HG02798 (cell line): ENCODE data around the gene MAP3K4.

Experiments
- ATAC-seq: cut with Tn5 transposase; IDR thresholded peaks from one replicate; pipeline ENCODE4 v1.9.1; 2021; ENCODE audit warnings: mild to moderate bottlenecking; ENCODE audit not compliant: unreplicated experiment, poor library complexity

Gene MAP3K4

DNA sequence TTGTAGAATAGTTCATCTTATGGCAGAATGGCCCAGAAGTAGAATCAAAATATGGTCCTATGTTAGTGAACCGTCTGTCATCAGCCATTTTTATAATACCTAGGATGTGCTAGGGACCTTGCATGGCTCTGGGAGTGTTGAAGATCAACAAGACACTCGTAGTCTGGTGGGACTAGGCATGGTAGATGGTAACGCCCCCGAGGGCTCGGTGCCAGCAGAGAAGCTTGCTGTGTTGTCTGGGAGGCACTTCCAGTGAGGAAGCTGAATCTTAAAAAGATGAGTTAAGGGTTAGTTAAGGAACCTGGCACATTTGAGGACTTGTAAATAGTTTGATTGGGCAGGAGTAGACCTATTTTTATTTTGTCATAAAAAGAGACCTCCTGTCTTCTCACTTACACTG is 82.4 kb downstream of the MAP3K4 start:
- ATAC-seq = no peak

DNA sequence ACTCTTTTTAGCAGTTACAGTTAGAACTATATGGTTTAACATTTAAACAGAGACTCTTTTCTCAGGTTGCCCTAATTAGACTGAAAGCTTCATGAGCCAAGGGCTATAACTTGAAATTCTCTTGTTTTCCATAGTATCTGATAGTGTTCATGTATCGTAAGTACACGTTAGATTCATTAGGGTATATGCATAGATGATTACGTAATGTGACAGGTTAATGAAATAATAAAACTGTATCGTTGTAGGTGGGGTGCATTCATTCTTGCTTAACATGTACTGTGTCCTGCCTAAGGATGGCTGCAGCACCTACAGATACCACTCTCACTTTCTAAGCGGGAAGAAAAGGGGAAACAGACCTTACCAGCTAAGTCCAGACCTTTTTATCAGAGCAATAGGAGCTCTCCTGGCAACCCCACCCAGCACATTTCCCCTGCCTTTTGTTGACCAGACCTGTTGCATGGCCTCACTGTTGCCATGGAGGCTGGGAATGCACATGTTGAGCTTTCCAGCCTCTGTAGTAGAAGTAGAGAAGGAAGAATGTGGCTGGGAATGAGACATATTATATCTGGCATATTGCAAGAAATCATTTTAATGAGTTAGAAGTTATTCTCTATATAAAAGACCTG is 83.0 kb downstream of the MAP3K4 start:
- ATAC-seq = no peak

DNA sequence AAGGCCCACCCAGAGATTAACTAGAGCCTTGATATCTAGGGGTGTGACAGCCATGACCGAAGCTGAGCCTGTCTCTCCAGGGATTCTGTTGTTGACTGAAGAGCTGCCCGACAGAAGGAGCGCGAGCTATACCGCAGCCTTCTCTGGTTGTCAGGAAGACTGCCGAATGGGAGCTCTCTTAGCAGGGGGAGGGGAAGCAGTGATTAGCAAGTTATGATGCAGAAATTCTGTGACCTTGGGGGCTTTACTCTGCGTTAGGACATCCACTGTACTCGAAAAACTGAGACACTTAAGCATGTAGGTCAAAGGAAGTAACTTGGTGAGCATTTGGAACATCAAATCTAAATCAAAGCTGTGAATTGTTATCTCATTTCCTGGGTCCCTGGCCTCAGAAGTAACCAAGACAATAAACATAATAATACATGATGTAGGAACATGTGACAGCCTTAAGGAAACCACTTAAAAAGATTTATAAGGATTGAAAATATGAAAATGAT is 84.7 kb downstream of the MAP3K4 start:
- no peak for ATAC-seq

DNA sequence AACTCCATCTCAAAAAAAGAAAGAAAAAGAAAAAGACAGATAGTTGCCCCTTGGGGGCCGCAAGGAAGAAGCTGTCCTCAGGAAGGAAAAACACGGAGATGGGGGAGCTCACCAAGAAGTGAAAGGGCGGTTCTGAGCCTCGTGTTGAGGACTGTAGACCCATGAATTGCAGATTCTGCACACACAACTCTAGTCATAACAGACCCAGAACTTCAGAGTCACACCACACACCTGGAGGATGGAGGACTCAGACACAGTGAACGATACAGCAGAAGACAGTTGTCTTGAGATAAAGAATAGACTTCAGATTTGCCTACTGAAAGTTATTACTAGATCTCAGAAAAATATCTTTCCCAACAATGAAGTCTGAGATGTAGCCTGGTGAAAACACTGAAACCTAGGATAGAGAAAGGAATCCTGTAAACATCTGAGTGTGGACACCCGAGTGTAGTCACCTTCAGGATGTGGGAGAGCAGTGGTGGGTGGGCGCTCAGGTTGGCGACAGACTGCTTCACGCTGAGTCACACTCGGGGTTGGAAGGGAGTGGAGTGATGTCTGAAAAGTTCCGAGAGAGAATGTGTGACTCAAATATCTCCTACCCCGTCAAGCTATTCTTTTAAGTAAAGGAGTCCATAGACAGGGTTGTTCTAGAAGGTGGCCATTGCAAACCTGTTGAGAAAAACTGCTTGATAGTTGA is 88.1 kb downstream of the MAP3K4 start:
- ATAC-seq = no peak

DNA sequence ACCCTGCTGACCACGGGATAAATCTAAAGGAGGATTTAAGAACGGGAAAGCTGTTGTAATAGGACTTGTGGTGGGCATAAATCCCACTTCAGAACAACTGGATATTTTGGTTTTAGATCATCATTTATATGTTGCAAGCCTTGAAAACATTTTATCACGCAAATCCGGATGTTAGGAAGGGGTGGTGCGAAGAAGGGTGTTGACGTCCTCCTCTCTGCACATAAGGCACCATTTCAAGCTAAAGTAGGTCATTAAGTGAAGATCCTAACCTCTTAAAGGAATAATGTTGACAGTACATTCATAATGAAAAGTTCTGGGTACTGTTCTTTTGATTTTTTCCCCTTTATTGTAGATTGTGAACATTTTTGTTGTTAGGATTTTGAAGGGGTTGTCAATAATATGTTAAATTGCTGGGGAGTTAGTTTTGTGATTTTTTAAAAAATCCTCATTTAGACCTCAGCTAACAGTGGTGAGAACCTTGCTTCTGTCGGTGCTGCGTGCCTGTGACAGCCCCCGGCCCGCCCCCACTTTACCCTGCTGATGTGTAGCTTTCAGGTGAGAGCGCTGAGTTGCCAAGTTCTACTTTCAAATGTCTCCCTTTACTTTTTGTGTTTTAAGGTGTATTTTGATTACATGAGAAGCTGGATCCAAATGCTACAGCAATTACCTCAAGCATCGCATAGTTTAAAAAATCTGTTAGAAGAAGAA is 88.8 kb downstream of the MAP3K4 start:
- no peak for ATAC-seq

DNA sequence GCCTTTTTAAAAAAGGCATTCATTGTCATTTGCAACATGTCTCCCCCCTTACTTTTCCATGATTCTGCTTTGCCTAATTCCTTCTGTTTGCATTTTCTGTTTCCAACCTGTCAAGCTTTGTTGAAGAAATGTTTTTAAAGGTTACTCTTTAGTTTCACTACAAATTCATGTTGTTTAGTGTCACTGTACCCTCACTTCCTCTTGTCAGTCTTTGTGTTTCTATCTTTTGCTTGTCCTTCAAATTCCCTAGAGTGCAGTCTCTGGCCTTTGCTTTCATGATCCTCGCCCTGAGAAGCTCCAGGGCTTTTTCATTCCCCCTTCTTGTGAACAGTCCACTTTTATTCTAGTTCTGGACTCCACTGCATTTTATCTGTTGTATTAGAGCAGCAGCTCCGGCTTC is 90.6 kb downstream of the MAP3K4 start:
- ATAC-seq = no peak

DNA sequence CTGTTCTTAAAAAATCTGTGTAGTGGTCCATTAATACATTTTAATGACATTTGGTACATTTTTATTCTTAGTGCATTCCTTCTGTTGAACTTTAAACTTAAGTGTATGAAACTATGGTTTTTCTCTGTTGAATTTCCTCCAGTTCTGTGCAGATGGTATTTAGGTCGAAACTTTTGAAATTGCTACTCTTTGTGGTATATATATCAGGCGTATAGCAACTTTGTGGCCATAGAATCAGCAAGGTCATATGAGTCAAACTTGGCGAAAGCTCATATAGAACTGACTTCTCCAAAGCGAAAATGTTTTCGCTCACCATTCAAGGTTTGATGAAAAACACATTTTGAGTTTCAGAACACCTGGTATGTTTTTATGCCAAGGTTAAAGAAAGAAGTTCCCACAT is 93.7 kb downstream of the MAP3K4 start:
- ATAC-seq = no peak

DNA sequence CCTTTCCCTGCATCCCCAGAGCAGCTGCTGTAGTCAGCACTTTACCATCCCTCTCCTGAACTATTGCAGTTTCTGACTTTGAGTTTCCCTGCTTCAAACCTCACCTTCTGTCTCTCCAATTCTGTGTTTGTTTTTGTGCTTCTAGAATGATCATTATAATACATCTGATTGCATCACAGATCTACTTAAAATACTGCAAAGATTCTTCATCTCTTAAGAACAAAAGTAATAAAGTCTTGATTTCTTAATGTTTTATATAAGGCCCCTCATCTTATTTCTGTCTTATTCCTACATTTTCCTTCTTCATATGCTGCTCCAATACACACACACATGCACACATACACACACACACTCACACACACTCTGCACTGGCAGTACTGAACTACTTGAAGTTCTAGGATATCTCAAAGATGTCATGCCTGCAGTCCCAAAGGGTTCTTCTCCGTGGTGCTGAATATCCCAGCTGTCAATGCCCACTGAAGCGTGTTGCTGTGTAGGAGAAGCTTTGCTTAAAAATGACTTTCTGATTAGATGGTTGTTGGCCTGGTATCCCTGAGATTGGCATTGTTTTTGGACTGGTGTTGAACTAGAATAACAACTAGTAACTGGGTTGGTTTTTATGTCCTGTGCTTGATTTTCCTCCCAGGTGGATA is 97.2 kb downstream of the MAP3K4 start:
- no peak for ATAC-seq

DNA sequence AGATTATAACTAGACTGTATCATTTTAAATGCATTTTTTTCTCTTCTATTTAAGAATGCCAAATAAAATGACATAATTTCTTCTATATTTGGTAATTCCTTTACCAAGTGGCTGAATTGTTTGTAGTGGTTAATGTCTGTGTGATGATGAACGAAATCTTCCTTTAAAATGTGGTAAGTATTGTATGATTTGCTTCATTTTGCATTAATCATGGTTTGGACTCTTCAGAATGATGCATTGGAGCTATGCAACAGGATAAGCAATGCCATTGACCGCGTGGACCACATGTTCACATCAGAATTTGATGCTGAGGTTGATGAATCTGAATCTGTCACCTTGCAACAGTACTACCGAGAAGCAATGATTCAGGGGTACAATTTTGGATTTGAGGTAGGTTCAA is 99.6 kb downstream of the MAP3K4 start:
- ATAC-seq = no peak

DNA sequence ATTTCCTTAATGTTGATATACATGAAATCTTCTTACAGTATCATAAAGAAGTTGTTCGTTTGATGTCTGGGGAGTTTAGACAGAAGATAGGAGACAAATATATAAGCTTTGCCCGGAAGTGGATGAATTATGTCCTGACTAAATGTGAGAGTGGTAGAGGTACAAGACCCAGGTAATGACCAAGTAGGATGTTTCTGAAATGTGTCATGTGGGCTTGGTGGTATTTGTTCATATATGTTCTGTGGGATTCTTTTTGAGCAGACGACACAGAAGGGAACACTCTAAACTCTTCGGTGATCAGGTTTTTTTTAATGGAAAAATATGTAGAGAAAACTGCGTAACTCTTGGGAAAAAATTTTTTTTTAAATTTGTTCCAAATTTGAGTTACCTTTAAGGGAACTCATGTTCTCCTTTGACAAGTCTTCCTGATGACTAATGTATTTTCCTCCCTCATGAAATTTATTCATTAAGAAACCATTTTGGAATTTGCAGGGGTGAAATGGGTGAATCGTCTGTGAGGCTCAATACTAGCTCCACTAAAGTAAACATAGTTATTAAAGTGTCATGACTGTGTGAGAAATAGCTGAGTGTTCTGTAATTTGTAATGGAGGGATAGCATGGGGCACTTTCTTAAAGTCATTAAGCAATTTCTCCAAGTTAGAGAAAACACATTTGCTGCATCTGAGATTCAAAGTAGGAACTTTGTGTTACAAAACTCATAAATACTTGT is 100.6 kb downstream of the MAP3K4 start:
- ATAC-seq = no peak

DNA sequence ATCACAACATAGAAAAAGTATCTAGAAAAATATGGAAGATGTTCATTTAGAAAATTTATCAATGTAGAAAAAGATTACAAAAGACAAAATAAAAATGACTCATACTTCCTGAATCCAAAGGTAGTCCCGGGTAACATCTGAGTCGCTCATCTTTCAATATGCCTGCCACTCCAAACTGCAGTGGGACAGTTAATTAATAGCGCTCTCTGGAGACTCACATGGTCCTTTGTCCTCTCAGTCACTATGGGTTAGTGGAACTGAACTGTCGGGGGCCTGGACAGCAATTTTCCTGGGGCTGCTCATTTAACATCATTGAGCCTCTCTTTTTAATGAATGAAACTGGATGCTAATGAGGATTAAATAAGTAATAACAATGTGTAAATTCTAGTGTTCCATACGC is 103.4 kb downstream of the MAP3K4 start:
- ATAC-seq = no peak

DNA sequence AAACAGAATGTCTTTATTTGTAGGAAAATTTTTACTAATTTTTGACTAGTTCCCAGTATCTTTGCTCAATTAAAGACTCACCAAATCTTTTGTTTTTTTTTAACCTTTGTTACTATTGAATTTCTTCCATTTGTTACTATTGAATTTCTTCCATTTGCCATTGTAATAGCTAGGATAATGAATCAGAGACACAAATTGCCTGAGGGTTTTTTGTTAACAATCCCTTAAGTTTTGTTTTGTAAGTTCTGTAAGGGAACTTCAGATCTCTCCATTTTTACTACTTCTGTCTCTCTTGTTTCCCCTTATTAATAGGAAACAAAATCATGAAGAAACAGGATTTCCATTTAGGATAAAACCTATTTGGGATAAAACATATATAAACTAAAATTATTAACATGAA is 104.3 kb downstream of the MAP3K4 start:
- no peak for ATAC-seq

DNA sequence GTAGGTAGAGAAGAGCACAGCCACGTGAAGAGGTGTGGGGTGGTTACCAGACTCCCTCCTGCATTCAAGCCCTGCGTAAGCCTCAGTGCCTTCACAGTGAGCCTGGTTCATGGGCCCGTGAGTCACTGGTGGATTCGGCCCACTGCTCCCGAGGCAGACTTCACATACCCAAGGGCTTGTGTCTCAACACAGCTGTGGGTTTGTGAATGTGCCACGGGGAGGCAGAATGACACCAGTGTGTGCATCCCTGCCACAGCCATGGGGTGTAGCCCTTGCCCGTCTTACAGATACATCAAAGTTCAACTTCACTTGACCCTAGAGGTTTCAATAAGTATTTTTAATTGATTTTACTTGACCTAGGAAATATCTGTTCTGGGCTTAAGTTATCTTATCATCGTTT is 108.5 kb downstream of the MAP3K4 start:
- no peak for ATAC-seq

DNA sequence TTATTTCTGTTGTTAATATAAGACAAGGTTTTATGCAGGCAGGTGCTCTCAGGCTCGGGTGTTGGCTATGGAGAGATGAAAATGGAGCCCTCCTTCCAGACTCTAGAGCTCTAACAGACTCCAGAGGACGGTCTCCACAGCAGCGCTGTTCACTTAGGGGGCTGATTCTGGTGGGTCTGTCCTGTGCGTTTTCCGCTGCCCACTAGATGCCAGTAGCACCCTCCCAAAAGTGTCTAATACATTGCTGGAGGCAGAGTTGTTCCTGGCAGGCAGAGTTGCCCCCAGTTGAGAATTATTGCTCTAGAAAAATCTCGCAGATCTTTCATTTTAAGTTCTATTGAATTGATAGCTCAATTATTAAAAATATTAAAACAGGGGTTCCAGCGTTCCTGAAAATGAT is 109.9 kb downstream of the MAP3K4 start:
- ATAC-seq = no peak

DNA sequence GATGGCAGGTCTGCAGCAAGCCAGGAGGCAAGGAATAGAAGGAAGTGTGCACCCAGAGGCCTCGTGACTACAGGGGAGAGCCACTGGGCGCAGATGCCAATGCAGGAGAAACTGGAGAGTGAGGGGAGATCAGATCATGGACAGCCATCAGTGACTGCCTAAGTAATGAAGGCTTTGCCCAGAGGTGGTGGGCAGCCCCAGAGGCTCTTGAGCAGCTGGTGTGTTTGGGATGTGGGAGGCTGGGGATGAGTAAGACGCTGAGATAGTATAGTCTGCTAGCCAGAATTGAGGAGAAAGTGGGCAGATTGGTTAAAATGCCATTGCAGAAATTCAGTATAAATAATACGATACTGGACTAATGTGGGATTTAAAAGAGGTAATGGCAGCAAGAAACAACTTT is 111.9 kb downstream of the MAP3K4 start:
- no peak for ATAC-seq

DNA sequence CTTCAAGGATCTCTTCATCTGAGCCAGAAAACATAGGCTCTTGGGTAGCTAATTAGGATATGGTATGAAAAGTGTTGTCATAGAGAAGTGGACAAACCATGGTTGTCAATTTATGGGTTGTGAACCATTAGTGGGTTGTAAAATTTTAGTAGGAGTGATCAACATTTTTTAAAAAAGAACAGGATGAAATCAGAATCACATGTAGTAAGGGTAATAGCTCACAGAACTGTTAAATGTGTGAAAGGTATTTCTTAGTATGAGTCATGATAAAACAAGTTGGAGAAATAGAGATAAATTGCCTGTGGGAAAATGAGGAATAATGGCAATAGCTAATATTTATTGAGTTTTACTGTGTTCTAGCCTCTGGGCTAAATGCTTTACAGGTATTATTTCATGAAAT is 113.4 kb downstream of the MAP3K4 start:
- no peak for ATAC-seq

DNA sequence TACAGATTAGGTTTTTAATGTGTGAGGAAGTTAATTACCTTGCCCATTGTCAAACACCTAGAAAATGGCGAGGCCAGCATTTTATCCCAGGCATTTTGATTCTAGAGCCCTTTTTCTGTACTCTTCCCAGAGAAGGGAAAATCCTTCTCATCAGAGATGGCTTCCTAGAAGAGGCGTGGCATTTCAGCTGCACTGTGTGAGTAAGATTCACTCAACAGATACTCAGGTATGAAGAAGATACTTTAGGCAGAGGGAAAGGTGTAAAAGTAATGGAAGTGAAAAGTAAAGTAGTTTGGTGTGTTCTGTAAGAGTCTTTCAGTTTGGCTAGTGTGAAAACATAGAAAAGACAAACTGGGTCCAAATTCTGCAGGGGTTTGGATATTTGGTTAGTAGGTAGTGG is 113.8 kb downstream of the MAP3K4 start:
- no peak for ATAC-seq

DNA sequence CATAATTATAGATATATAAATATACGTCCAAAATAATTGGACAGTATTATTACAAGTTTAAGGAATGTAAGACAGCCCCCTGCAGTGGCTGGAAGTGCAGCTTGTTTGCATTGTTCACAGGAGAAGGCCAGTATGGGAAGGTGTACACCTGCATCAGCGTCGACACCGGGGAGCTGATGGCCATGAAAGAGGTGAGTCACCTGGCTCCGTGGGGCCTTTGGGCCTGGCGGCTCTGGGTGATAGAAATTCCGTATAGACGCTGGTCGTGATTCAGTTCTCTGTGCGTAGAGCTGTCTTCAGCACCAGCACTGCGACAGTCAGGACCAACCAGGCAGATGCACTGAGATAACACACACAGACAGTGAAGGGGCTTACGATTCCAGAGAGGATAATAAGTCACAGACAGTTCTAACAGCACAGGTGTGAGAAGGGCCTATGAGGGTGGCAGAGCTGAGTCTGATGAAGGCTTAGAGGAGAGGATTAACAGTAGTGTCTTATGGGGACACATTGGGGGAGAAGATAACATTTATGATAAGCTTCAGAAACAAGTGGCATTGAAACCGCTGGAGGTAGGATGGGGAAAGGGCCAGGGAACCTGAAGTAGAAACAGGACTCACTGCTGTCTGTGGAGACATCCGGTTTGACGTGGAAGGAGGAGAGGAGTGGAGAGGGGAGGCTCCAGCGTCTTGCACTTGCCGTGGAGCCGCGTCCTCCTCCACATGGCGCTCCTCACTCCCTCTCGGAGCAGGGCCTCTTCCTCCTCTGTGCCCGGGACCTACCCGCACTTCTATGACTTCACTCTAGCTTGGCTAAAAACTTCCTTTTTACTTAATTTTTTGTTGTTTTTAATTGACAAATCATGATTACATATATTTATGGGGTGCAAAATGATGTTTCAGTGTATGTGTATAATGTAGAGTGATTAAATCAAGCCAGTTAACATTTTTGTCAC is 116.5 kb downstream of the MAP3K4 start:
- no peak for ATAC-seq

DNA sequence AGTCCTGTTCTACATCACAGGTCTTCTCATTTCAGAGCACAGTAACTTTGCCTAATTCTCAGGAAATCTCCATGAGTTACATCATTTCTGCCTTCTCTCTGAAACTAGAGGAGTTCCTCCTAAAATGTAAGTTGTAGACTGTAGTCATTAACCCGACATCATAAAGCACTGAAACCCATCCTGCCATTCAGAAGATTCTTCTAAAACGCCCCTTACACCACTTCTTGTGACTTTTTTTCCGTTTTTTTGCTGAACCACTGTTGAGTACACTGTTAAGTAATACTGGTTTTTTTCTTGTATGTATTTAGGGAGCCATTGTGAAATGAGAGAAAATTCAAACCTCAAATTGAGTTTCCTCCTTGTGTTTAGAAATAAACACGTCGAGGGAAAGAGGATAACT is 117.3 kb downstream of the MAP3K4 start:
- no peak for ATAC-seq
